Gastroesophageal sphincter (tissue), 3 donors: ENCODE measurements around the gene IL3.

Source experiments
- POLR2A ChIP-seq, 2 donors: fragments of 450-650 bp; IDR thresholded peaks; one replicate each; pipeline ENCODE4 v1.6.1; 2017; ENCODE audit warnings: antibody characterized with exemption in 2 of 2, mild to moderate bottlenecking in 2 of 2, moderate library complexity in 1 of 2
- POLR2AphosphoS5 ChIP-seq: sonication (generic); formaldehyde crosslinking; IDR thresholded peaks from one replicate; pipeline ENCODE4 v1.6.1; 2017; ENCODE audit warnings: antibody characterized with exemption
- TF ChIP-seq, protein P1 (sequence below), 4 experiments: fragments of 200-600 bp in 2 of 4; fragments of 450-650 bp in 2 of 4; sonication (generic) in 1 of 4; IDR thresholded peaks; one replicate each; pipeline ENCODE4 v1.5.1; 2017 to 2019; ENCODE audit warnings: antibody characterized with exemption in 4 of 4, mild to moderate bottlenecking in 2 of 4, moderate library complexity in 2 of 4

DNA sequence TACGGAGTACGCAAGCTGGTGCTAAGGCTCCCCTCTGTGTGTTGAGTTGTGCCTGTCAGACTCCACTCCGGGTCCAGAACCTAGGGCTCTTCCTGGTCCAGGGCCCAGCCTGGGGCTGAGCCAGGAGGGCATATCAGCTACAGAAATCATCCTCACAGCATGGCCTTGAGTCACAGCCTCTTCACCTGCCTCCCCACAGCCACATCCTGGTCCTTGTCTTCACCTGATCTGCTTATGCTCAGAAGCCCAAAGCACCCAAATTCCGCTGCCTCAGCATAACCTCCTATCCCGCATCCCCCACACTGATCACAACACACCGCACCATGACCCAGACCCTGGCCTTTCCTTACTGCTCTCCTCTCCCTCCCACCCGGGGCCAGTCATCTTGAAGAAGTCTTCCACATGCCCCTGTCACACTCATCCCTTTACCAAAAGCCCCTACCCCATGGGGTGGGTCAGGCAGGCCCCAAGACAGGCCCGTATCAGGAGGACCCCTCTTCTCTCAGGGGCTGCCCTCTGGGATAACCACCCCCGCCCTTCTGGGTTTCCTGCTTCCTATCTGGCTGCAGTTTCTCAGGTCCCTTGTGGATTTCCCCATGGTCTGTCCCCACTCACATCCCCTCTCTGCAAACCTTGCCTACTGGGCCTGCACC is 1.3 kb upstream of the IL3 start:
- TF ChIP-seq POLR2A (IDR thresholded peaks at IDR 0.05) (no peak), POLR2AphosphoS5 (no peak)
- TF ChIP-seq, protein P1, sequence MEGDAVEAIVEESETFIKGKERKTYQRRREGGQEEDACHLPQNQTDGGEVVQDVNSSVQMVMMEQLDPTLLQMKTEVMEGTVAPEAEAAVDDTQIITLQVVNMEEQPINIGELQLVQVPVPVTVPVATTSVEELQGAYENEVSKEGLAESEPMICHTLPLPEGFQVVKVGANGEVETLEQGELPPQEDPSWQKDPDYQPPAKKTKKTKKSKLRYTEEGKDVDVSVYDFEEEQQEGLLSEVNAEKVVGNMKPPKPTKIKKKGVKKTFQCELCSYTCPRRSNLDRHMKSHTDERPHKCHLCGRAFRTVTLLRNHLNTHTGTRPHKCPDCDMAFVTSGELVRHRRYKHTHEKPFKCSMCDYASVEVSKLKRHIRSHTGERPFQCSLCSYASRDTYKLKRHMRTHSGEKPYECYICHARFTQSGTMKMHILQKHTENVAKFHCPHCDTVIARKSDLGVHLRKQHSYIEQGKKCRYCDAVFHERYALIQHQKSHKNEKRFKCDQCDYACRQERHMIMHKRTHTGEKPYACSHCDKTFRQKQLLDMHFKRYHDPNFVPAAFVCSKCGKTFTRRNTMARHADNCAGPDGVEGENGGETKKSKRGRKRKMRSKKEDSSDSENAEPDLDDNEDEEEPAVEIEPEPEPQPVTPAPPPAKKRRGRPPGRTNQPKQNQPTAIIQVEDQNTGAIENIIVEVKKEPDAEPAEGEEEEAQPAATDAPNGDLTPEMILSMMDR (IDR thresholded peaks at IDR 0.05): no peak
